HG03457 (cell line): ENCODE results near the gene CELSR1.

Experiments
- ATAC-seq: cut with Tn5 transposase; IDR thresholded peaks from one replicate; pipeline ENCODE4 v1.9.1; 2021; ENCODE audit warnings: moderate number of reproducible peaks; ENCODE audit not compliant: unreplicated experiment

Gene CELSR1

DNA sequence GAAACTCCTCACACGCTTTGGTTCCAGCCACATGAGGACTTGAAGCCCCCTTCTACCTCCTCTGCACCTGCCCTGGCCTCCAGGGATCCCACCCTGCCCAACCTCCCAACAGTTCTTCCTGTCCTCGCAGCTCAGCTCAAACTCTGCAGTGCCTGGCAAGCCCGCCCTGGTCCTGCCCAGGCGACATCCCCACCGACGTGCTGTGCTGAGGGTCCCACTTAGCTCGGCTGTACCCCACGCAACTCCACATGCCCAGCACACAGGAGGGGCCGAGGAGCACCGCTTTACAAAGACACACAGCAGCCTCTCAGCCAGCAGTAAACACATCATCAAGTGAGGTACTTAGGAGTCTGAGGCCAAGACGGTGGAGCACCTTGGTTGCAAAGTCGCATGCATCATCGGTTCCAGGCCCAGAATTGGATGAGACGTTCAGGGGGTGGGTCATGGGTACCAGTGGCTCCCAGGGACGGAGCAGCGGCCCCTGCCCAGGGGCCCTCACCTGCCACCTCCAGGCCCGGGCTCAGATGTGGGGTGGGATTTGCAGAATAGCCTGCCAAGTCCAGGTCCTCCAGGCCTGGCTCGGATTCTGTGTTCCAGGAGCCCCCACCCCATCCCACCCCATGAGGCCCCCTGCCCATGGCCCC, 72.6 kb downstream of the CELSR1 start:
- ATAC-seq, result no peak

DNA sequence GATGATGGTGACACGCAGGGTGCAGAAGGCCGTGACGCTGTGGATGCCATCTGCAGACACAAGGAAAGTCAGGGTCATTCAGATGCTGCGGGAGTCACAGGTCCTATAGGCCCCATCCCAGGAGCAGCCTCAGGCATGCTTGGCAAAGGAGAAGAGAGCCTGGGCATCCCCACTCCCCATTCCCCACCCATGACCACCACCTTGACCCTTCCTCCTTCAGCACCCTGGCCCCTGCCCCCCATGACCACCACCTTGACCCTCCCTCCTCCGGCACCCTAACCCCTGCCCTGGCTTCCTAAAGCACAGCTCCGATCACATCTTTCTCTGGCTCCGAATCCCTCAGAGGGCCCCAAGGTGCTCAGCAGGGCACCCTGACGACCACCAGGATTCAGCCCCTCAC, 73.1 kb downstream of the CELSR1 start:
- ATAC-seq, result no peak

- no peak for ATAC-seq
Measured at GRCh38 chr22:46463435-46464227, 73.8 kb downstream of the CELSR1 start.

DNA sequence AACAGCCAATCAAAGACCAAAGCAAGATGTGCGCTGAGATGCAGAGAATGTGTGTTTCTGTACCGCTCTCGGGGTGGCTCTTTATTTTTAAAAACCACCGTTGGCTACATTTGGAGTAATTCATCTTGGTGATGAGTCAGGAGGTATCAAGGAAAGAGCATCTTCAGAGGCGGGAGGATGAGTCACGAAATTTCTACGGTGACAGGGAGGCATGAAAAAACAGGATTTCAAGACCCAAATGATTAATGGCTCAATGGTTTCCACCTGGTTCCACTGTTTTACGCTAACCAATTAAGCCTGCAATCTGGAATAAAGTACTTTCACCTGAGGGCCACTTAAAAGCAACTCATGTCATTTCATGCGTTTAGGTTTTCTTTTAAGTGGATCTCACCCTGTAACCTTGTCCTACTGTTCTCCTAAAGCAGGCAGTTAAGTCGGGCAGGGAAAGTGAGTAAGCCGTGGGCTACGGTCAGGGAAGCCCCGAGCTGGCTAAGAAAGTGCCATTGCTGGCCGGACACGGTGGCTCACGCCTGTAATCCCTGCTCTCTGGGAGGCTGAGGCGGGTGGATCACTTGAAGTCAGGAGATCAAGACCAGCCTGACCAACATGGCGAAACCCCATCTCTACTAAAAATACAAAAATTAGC, 74.6 kb downstream of the CELSR1 start:
- ATAC-seq, result no peak

- ATAC-seq, result no peak
Measured at GRCh38 chr22:46461566-46462180, 75.7 kb downstream of the CELSR1 start.

DNA sequence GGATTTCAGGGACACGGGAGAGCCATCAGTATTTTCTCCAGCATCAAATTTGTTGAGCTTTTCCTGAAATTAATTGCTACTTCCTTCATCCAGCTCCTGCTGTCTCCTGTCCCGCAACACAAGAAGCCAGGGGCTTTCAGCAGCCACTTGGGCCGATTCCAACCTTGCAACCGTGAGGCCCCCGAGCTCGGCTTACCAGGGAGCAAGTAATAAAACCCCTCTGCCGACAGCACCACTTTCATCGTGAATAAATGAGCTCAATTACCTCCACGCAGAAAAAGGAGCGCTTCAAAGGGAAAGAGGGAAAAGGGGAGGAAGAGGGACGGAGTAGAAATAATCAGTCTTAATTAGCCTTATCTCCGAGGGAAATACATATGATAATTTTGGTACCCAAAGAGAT, 76.6 kb downstream of the CELSR1 start:
- no peak for ATAC-seq

DNA sequence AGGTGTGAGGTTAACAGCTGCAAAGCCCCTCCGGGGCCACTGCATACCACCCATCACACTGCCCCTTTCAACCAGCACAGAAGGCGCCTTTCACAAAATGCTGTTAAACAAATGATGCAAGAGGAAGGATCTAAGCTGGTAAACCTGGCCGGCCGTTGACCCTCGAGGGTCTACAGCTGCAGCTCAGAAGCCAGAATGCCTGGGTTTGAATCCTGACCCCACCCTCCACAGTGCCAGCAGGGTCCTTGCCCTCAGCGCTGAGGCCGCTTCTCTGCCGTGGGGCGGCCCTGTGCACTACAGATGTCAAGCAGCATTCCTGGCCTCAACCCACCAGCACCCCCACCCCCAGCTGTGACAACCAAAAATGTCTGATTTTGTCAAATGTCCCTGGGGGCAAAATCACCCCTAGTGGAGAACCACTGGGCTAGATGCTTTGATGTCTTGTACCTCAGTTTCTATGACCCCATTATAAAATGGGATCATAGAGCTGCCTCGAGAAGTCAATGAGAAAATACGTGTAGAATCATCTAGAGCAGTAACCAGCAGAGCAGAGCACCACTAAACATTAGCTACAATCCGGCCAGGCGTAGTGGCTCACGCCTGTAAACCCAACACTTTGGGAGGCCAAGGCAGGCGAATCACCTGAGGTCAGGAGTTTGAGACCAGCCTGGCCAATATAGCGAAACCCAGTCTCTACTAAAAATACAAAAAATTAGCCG, 77.9 kb downstream of the CELSR1 start:
- ATAC-seq, result no peak

DNA sequence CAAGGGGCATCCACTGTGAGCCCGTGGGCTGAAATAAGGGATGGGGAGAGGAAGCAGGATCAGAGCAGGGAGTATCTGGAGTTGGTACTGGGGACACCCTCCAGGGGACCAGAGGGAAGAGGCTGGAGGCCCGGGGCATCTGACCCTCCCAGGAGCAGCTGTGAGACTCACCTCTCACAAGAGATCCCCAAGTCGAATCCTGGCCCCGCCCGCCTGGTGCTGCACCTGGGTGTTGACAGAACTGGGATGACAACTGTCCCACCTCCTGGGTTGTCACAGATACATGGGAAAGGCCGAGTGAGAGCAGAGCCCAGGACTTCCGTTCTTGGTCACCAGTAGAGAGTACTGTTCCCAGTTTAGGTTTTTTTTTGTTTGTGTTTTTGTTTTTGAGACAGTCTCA, 78.9 kb downstream of the CELSR1 start:
- ATAC-seq, result no peak

GRCh38 chr22:46457502-46458488, 79.6 kb downstream of the CELSR1 start:
- no peak for ATAC-seq

DNA sequence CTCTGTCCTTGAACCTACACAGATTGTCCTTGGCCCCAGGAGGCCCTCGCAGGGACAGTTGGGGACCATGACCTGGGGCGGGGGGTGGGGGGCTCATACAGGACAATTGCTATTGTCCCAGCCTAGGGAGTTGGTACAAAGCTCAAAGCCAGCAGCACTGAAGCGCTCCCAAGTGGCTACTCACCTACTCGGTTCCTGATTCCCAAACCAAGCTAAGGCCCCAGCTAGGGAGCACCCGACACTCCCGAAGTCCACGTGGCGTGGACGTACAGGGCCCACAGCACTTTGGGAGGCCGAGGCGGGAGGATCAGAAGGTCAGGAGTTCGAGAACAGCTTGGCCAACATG, 80.6 kb downstream of the CELSR1 start:
- ATAC-seq, result no peak

- ATAC-seq, result no peak
Measured at GRCh38 chr22:46455446-46455845, 82.0 kb downstream of the CELSR1 start.

DNA sequence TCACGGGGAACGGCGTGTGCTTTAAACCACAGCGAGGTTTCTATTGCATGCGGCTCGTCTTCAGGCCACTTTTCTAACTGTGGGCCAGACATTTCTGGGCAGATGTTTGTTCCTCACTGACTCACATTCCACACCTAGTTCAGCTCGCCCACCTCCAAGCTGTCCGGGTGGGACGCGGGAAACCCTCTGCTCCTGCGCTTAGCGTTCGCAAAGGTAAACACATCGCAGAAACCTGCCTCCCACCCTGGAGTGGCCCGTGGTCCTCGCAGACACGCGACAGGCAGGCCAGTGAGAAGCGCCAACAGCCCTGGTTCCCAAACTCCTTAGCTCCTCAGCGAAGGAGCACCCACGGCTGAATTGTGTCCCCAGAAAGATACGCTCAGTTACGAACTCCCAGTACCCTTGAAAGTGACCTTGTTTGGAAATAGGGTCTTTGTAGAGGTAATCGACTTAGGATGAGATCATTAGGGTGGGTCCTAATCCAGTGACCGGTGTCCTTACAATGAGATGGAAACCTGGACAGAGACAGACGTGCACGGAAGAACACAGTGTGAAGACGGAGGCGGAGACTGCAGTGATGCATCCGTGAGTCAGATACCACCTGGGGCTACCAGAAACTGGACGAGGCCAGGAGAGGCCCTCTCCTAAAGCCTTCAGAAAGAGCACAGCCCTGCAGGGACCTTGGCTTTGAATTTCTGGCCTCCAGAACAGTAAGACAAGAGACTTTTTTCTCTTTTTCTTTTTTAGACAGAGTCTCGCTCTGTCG, 82.7 kb downstream of the CELSR1 start:
- ATAC-seq, result no peak

GRCh38 chr22:46453829-46454503, 83.5 kb downstream of the CELSR1 start:
- ATAC-seq, result no peak

DNA sequence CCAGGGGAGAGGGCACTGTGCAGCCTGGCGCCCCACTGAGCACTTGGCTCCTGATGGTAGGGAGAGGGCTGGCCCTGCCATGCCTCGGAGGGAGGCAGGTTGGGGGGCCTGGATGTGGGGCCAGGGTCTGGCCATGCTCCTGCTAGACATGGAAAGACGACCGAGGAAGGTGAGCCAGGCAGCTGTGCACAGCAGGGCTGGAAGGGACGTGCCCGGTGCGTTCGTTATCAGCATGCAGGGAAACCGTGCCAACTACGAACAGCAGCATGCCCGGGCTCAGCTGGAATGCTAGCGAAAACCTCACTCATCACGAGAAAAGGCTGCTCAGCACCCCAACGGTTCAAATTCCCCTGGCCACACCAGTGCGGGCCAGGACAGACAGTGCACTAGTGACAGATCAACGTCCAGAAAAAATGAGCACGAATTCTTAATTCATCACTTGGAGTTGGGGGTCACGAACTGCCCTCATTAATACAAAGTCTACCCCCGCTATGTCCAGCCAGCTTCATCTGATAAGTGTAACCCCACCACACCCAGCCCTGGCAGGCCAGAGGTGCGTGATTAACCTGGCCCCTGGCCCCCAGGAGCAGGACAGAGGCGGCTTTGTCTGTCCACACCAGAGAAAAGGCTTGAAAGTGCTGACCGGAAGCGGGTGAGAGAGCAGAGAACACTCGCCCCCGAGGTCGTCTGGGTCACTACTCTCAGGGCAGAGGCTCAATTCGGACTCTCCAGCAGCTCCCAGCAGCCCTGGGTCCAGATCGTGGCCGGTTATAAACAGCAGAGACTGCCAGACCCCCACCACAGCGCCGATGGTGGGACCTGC, 84.2 kb downstream of the CELSR1 start:
- no peak for ATAC-seq

GRCh38 chr22:46452195-46453005, 85.0 kb downstream of the CELSR1 start:
- no peak for ATAC-seq

GRCh38 chr22:46451741-46452140, 85.7 kb downstream of the CELSR1 start:
- ATAC-seq, result no peak
